ENCODE measurements around the gene RPL23.
A peak's percentile ranks its signal among the peaks of the same experiment; 100 is the strongest.

RPL23 gene

GRCh38 chr17:38883592-38884526 is 30.3 kb upstream of the RPL23 start:
- no peak for DNase-seq

GRCh38 chr17:38882870-38883269 is 29.3 kb upstream of the RPL23 start:
- no peak for DNase-seq

GRCh38 chr17:38881600-38882191 is 28.2 kb upstream of the RPL23 start:
- DNase-seq = no peak

- DNase-seq = no peak
Measured at GRCh38 chr17:38879878-38880665, 26.6 kb upstream of the RPL23 start.

GRCh38 chr17:38877130-38877851 is 23.8 kb upstream of the RPL23 start:
- no peak for DNase-seq

- DNase-seq = no peak
Measured at GRCh38 chr17:38875477-38876075, 22.1 kb upstream of the RPL23 start.

- no peak for DNase-seq
Measured at GRCh38 chr17:38874505-38875400, 21.2 kb upstream of the RPL23 start.

- no peak for DNase-seq
Measured at GRCh38 chr17:38873640-38874380, 20.3 kb upstream of the RPL23 start.

- DNase-seq = no peak
Measured at GRCh38 chr17:38872671-38873385, 19.3 kb upstream of the RPL23 start.

- no peak for DNase-seq
Measured at GRCh38 chr17:38872027-38872511, 18.5 kb upstream of the RPL23 start.

GRCh38 chr17:38871247-38872015 is 17.9 kb upstream of the RPL23 start:
- DNase-seq = peak; percentile 57

GRCh38 chr17:38870259-38871165 is 17.0 kb upstream of the RPL23 start:
- peak; percentile 58 for DNase-seq

- DNase-seq = peak; percentile 74
Measured at GRCh38 chr17:38869526-38870258, 16.2 kb upstream of the RPL23 start, which contains the start of gene LASP1. LASP1 (plus strand) TSS chr17:38870058; CDS start chr17:38870190, 132 bp downstream.

GRCh38 chr17:38868817-38869525 is 15.4 kb upstream of the RPL23 start:
- DNase-seq = peak; percentile 79

GRCh38 chr17:38867968-38868816 is 14.7 kb upstream of the RPL23 start:
- no peak for DNase-seq

Measured in T-helper 9 cell (primary cell).